Aortic smooth muscle cell (primary cell): ENCODE measurements around the gene DDX3X. TPM values are rescaled to one million over a fixed set of nuclear protein-coding genes. Genes with fewer than 3 reads are reported as not detected.

ENCODE experiments used
- total RNA-seq: library from RNA; depleted of rRNA; stranded (reverse); fragments of >200 nt; gene quantifications from 2 replicates; pipeline ENCODE4 v1.2.3, GENCODE V29; 2014

DDX3X gene
- total RNA-seq = 185 and 263 TPM in 2 replicates

GRCh38 chrX:41333744-41334362, at the start of gene DDX3X:
DDX3X (plus strand) TSS chrX:41334162; CDS start chrX:41334253, 91 bp downstream.

Other genes starting within 250 kb of the DDX3X start
- 132 and 141 TPM in 2 replicates for gene USP9X, start 248.7 kb upstream of the DDX3X start, total RNA-seq
- not detected in 2 replicates for gene NYX, start 113.2 kb downstream of the DDX3X start, total RNA-seq